Fibroblast of peridontal ligament (primary cell): ENCODE results near the gene GHRH.

Experiments
- DNase-seq: peaks from one replicate; pipeline ENCODE4 v3.0.0-alpha.2; 2010; ENCODE audit errors: extremely low read depth

The GHRH gene

GRCh38 chr20:37238426-37238825 lies 23.2 kb downstream of the GHRH start:
- DNase-seq, result no peak

GRCh38 chr20:37237656-37238055 lies 24.0 kb downstream of the GHRH start:
- DNase-seq, result no peak

GRCh38 chr20:37236462-37236861 lies 25.2 kb downstream of the GHRH start:
- no peak for DNase-seq

DNA sequence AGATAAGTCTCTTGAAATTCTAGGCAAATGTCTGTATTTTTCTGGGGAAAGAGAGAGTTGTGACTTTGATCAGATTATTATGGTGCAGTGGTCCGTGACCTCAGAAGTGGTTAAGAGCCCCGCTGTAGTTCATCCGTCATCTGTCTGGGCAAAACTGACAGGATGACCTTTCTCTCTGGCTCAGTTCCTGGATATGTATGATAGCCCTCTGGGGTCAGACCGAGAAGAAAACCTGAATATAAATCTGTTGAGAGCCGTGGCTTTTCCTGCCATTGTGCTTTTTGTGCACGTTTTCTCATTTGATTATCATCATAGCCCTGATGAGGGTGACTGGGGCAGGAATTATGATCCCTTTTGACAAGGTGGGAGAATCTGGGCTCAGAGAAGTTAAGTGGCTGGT lies 26.5 kb downstream of the GHRH start:
- DNase-seq, result no peak

- DNase-seq, result no peak
Observed at GRCh38 chr20:37234254-37234581, 27.4 kb downstream of the GHRH start.

DNA sequence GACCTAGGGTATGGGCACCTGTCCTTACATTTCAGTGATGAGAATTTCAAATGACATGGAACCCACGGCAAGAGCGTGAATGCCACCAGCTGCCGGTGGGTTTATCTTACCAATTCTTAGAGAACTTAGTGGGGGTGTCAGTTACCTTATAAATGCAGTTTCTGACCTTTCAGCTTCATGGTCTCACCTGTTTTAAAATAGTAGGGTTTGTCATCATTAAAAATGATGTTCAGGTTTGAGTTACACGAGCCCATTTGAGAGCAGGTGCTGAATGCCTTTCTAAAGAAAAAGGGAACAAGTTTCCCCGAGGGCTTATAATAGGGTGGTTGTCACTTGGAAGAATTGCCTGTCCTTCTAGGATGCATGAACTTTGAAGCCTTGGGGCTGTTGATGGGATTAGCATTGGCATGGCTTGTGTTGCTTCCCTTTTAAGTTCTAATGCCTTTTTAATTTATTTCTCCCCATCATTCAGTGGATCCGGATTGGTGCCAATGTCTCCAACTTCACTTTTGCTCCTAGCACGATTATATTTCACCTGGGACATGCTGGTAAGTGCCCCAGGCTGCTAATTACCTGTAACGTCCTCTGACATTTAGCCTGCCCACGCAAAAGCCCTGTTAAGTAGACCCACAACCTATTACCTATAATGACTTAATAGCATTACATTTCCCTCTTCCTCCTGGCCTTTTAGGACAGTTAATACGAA lies 27.9 kb downstream of the GHRH start:
- no peak for DNase-seq

DNA sequence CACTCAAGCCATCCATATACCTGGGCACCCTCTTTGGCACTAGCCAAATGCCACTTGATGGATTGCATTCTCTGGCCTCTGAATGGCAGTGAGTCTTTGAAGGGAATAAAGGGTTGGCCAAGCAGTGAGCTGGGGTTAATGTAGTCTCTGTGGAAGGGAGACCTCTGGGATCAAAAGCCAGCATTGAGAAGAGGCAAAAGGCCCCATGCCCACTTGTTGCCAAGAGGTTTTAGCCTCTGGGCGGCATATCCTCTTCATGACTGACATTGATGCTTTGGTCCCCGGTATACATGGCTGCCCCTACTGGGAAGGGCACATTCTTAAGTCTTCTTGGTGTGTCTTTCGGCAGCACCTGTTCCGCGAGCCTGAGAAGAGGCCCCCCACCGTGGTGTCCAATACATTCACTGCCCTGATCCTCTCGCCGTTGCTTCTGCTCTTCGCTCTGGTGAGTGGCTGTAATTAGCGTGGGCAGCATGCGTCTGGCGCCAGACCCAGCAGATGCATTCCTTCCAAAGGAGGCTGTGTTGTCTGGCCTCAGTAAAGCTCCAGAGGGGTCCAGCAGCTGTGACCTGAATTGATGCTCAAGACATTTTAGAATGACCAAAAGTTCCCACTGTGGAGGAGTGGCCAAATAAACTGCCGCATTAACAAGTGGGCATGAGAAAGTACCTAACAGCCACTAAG lies 29.5 kb downstream of the GHRH start:
- no peak for DNase-seq

GRCh38 chr20:37230200-37230599 lies 31.4 kb downstream of the GHRH start:
- no peak for DNase-seq

DNA sequence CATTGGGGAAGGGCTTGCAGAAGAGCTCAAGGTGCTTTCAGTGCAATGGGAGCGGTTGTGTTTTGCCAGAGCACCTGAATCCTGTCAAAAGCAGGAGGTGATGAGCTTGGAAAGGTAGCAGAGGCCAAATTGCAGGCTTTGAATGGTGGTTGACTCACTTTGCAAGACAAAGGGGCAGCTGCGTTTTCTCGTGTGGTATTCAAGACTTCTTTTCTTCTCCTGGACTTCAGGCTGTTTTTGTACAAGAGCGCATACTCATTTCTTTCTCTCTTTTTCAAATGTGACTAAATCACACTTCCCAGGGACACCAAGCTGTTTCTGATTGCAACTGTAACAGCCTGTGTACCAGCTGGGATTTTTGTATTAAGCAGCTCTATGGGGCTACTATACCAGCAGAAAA lies 32.3 kb downstream of the GHRH start:
- no peak for DNase-seq

- DNase-seq, result no peak
Observed at GRCh38 chr20:37228656-37229055, 33.0 kb downstream of the GHRH start.

- peak; percentile 23 for DNase-seq
Observed at GRCh38 chr20:37228082-37228481, 33.5 kb downstream of the GHRH start.

DNA sequence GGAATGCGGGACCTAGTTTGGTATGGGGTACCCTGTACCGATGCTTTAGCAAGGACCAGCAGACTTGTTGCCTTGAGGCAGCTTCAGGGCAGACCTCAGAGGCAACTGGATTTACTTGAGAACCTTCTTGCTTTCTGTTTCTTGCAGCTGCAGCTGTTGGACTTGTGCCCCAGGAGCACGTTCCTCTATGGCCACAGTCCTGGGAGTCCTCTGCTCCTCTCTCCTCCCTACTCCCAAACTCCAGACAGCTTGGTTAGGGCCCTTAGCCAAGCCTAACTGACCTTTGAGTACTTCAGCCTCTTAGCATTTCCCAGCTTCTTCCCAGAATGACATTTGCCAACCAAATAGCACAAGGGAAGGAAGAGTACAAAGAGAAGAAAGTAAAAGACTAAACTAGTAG lies 34.7 kb downstream of the GHRH start:
- DNase-seq, result peak; percentile 88

- DNase-seq, result no peak
Observed at GRCh38 chr20:37225146-37225545, 36.5 kb downstream of the GHRH start.

GRCh38 chr20:37223053-37223452 lies 38.6 kb downstream of the GHRH start:
- peak; percentile 92 for DNase-seq

- no peak for DNase-seq
Observed at GRCh38 chr20:37222086-37222485, 39.5 kb downstream of the GHRH start.

GRCh38 chr20:37220731-37221130 lies 40.9 kb downstream of the GHRH start:
- peak; percentile 78 for DNase-seq

DNA sequence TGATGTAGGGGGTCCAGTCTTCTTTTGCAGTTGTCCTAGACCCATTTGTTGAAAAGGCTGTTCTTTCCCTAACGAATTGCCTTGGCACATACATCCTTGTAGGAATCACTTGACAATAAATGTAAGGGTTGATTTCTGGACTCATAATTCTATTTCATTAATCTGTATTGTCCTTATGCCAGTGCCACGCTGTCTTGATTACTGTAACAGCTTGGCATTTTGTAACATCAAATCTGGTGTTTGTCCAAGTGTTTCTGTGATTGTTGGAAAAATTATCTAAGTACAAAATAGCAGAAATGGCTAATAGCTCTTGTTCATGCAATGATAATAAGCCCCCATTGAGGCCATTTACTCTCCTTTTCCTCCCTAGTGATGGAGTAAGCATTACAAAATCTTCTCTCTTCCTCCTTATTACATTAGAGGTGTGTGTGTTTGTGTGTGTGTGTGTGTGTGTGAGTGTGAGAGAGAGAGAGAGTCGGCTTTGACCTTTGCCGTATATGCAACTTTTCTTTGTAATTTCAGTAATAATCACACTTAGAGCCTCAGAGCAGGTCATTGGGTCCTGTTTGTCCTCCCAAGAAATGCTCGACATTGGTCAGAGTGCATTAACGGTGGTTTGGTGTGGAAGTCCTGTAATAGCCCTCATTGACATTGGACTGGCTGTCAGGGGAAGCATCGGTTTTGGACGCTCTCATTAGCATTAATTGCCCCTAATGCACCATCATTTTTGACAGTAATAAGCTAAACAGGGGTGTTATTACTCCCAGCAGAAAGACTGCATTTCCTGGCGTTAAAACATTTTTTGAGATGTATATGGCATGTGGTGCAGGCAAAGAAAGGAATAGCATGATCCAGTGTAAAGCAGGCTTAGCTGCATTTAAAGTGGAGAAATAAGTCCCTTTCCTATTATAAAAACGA lies 41.6 kb downstream of the GHRH start:
- DNase-seq, result no peak

- DNase-seq, result no peak
Observed at GRCh38 chr20:37218976-37219375, 42.6 kb downstream of the GHRH start.

- peak; percentile 40 for DNase-seq
Observed at GRCh38 chr20:37218441-37218840, 43.2 kb downstream of the GHRH start.

DNA sequence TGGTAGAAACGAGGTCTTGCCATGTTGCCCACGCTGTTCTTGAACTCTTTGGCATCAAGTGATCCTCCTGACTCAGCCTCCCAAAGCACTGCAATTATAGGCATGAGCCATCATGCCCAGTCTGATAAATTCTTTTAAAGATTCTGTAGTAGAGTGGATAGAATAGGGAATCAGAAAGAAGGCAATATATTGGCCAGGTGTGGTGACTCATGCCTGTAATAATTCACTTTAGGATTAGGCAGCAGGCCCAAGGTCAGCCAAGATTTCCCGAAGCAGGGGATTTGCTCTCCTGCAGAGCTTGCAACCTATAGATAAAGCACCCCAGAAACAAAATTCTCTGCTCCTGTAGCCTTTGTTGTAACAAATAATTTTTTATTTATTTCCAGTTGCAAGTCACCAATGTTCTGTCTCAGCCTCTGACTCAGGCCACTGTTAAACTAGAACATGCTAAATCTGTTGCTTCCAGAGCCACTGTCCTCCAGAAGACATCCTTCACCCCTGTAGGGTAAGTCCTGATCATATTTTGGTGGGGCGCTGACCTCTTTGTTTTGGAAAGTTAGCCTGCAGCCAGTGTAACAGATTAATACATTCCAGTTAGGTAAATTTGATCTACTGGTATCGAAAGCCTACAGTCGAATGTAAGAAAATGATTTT lies 51.8 kb downstream of the GHRH start:
- no peak for DNase-seq

GRCh38 chr20:37209193-37209592 lies 52.4 kb downstream of the GHRH start:
- DNase-seq, result no peak

- DNase-seq, result no peak
Observed at GRCh38 chr20:37207171-37207570, 54.4 kb downstream of the GHRH start.
